H1 (cell line): ENCODE results near the gene ADK. TPM values are rescaled to one million over a fixed set of nuclear protein-coding genes. Genes with fewer than 3 reads are reported as not detected.

Experiments
- CTCF ChIA-PET: fragments of 300-600 bp; sonication (Branson Sonifier 250); formaldehyde crosslinking; loops from one replicate; lab custom pipeline; 2021; ENCODE audit not compliant: partially characterized antibody; lab: Charles Lee
- POLR2A ChIA-PET: fragments of 300-600 bp; sonication (Branson Sonifier 250); formaldehyde crosslinking; loops from one replicate; lab custom pipeline; 2021; ENCODE audit warnings: inconsistent platforms; ENCODE audit not compliant: partially characterized antibody; lab: Charles Lee
- DNase-seq, 2 experiments: peaks; one replicate each; pipeline versions ENCODE4 v3.0.0 to v3.0.0-alpha.2; 2010 to 2022; ENCODE audit warnings: low spot score in 2 of 2, low read depth in 1 of 2, mixed read lengths in 1 of 2
- FAIRE-seq: peaks from 2 replicates; lab custom pipeline; 2011; peaks lifted over from hg19 to GRCh38; lab: Jason Lieb, UNC
- H2AFZ ChIP-seq: 2 replicates; pipeline ENCODE4 v1.8.1; 2012; ENCODE audit warnings: low read length, inconsistent platforms
- H2AK5ac ChIP-seq: 2 replicates; pipeline ENCODE4 v1.6.1; 2013; ENCODE audit warnings: low read depth, low read length
- H2BK120ac ChIP-seq: replicated peaks from 2 replicates; pipeline ENCODE3; 2013; ENCODE audit warnings: low read depth, low read length, inconsistent platforms
- H2BK12ac ChIP-seq: 2 replicates; pipeline ENCODE4 v1.6.1; 2013; ENCODE audit warnings: low read depth, low read length
- H2BK15ac ChIP-seq: 2 replicates; pipeline ENCODE4 v1.6.1; 2013; ENCODE audit warnings: low read length
- H2BK20ac ChIP-seq: 2 replicates; pipeline ENCODE4 v1.6.1; 2013; ENCODE audit warnings: low read length
- H2BK5ac ChIP-seq: 2 replicates; pipeline ENCODE4 v1.6.1; 2013; ENCODE audit warnings: low read depth, low read length
- H3K14ac ChIP-seq: 2 replicates; pipeline ENCODE4 v1.6.1; 2013; ENCODE audit warnings: inconsistent platforms; ENCODE audit not compliant: insufficient read length
- H3K18ac ChIP-seq: 2 replicates; pipeline ENCODE4 v1.6.1; 2013; ENCODE audit warnings: low read length; ENCODE audit errors: extremely low read depth
- H3K23ac ChIP-seq: 2 replicates; pipeline ENCODE4 v1.6.1; 2013; ENCODE audit warnings: inconsistent platforms; ENCODE audit not compliant: insufficient read length
- H3K23me2 ChIP-seq: 2 replicates; pipeline ENCODE4 v1.6.1; 2013; ENCODE audit warnings: low read depth, low read length
- H3K27ac ChIP-seq: 2 replicates; pipeline ENCODE4 v1.6.1; 2011; ENCODE audit warnings: low read depth, low read length, inconsistent platforms
- H3K27me3 ChIP-seq, 4 experiments: replicated peaks in 1 of 4; 1 replicate in 1 of 4; 2 replicates in 3 of 4; pipeline versions ENCODE4 v1.6.1 to v1.8.1; 2011 to 2013; ENCODE audit warnings: low read length in 3 of 4, mild to moderate bottlenecking in 3 of 4, inconsistent platforms in 2 of 4, mixed read lengths in 2 of 4, moderate library complexity in 1 of 4; ENCODE audit not compliant: control insufficient read depth in 3 of 4, insufficient read depth in 3 of 4; ENCODE audit errors: extremely low read depth in 1 of 4
- H3K36me3 ChIP-seq, 4 experiments: 2 replicates each; pipeline versions ENCODE4 v1.6.1 to v1.8.1; 2011 to 2013; ENCODE audit warnings: mild to moderate bottlenecking in 4 of 4, low read length in 3 of 4, moderate library complexity in 2 of 4, control low read depth in 1 of 4, inconsistent platforms in 1 of 4; ENCODE audit not compliant: insufficient read depth in 4 of 4, control insufficient read depth in 2 of 4
- H3K4ac ChIP-seq: replicated peaks from 2 replicates; pipeline ENCODE3; 2013; ENCODE audit warnings: low read length, low read depth, mixed read lengths, inconsistent platforms; ENCODE audit not compliant: insufficient read length
- H3K4me1 ChIP-seq, 4 experiments: replicated peaks in 1 of 4; 1 replicate in 1 of 4; 2 replicates in 3 of 4; pipeline versions ENCODE4 v1.6.1 to v1.8.1; 2011 to 2013; ENCODE audit warnings: low read length in 3 of 4, inconsistent platforms in 2 of 4, mixed read lengths in 1 of 4; ENCODE audit not compliant: insufficient read depth in 4 of 4, control insufficient read depth in 3 of 4
- H3K4me2 ChIP-seq, 2 experiments: 2 replicates each; pipeline versions ENCODE4 v1.6.1 to v1.8.1; 2011 to 2013; ENCODE audit warnings: low read depth in 2 of 2, low read length in 2 of 2, control low read depth in 1 of 2, inconsistent platforms in 1 of 2, mild to moderate bottlenecking in 1 of 2; ENCODE audit not compliant: insufficient read depth in 1 of 2
- H3K4me3 ChIP-seq, 4 experiments: fragments of 200-600, 300-600 bp in 1 of 4; sonication (generic), shearing (Covaris generic), sonication (Bioruptor Twin) in 1 of 4; 2 replicates each; pipeline versions ENCODE4 v1.5.1 to v1.8.1; 2011 to 2016; ENCODE audit warnings: low read length in 4 of 4, low read depth in 3 of 4, control low read depth in 2 of 4, inconsistent platforms in 2 of 4, mild to moderate bottlenecking in 2 of 4, mixed read lengths in 1 of 4, moderate library complexity in 1 of 4; ENCODE audit not compliant: insufficient read depth in 2 of 4; ENCODE audit errors: extremely low read depth in 1 of 4
- H3K56ac ChIP-seq: replicated peaks from 2 replicates; pipeline ENCODE3; 2013; ENCODE audit warnings: low read depth, mild to moderate bottlenecking, mixed read lengths, low read length, inconsistent platforms; ENCODE audit not compliant: insufficient read length
- H3K79me1 ChIP-seq: 2 replicates; pipeline ENCODE4 v1.6.1; 2013; ENCODE audit warnings: low read depth, low read length, control low read depth
- H3K79me2 ChIP-seq, 2 experiments: 2 replicates each; pipeline versions ENCODE4 v1.6.1 to v1.8.1; 2012 to 2013; ENCODE audit warnings: low read length in 2 of 2, mild to moderate bottlenecking in 2 of 2, inconsistent platforms in 1 of 2; ENCODE audit not compliant: insufficient read depth in 2 of 2, control insufficient read depth in 1 of 2
- H3K9ac ChIP-seq, 4 experiments: replicated peaks in 1 of 4; 1 replicate in 1 of 4; 2 replicates in 3 of 4; pipeline versions ENCODE4 v1.6.1 to v1.8.1; 2011 to 2013; ENCODE audit warnings: low read depth in 3 of 4, low read length in 3 of 4, control low read depth in 2 of 4, mild to moderate bottlenecking in 2 of 4, moderate library complexity in 2 of 4, inconsistent platforms in 1 of 4; ENCODE audit errors: extremely low read depth in 1 of 4
- H3K9me3 ChIP-seq, 2 experiments: 2 replicates each; pipeline versions ENCODE4 v1.6.1 to v1.8.1; 2012 to 2013; ENCODE audit warnings: mild to moderate bottlenecking in 2 of 2, moderate library complexity in 2 of 2, control low read depth in 1 of 2, inconsistent platforms in 1 of 2, low read depth in 1 of 2, low read length in 1 of 2, mixed read lengths in 1 of 2; ENCODE audit not compliant: insufficient read depth in 2 of 2
- H4K20me1 ChIP-seq, 2 experiments: replicated peaks in 1 of 2; 2 replicates each; pipeline versions ENCODE3 to v1.8.1; 2011 to 2013; ENCODE audit warnings: inconsistent platforms in 2 of 2, low read length in 2 of 2, mild to moderate bottlenecking in 1 of 2; ENCODE audit not compliant: insufficient read depth in 2 of 2, control insufficient read depth in 1 of 2
- H4K5ac ChIP-seq: 2 replicates; pipeline ENCODE4 v1.6.1; 2013; ENCODE audit warnings: low read length, low read depth, mixed read lengths, inconsistent platforms; ENCODE audit not compliant: insufficient read length
- H4K8ac ChIP-seq: 2 replicates; pipeline ENCODE4 v1.8.0; 2013; ENCODE audit warnings: mild to moderate bottlenecking, moderate library complexity, low read length, inconsistent platforms; ENCODE audit not compliant: insufficient read depth; ENCODE audit errors: extremely low read depth
- H4K91ac ChIP-seq: replicated peaks from 2 replicates; pipeline ENCODE3; 2013; ENCODE audit warnings: low read length, mixed read lengths, inconsistent platforms; ENCODE audit not compliant: insufficient read length
- CBX8 ChIP-seq: fragments of 300-800, 300-1000 bp; sonication (generic); IDR thresholded peaks from 2 replicates; pipeline ENCODE4 v1.7.1; 2016; ENCODE audit warnings: low read depth, low read length, borderline replicate concordance
- HDAC2 ChIP-seq, 2 experiments: fragments of 300-600 bp in 1 of 2; sonication (generic) in 1 of 2; IDR thresholded peaks; 2 replicates each; pipeline ENCODE4 v1.6.1; 2011 to 2012; ENCODE audit warnings: low read depth in 2 of 2, low read length in 2 of 2, mild to moderate bottlenecking in 2 of 2, moderate library complexity in 2 of 2, borderline replicate concordance in 1 of 2, inconsistent platforms in 1 of 2
- RNF2 ChIP-seq: fragments of 200-900, 300-1000 bp; sonication (generic); IDR thresholded peaks from 2 replicates; pipeline ENCODE4 v1.7.1; 2016; ENCODE audit warnings: borderline replicate concordance, low read depth, mild to moderate bottlenecking, antibody characterized with exemption, low read length; ENCODE audit not compliant: poor library complexity, severe bottlenecking; ENCODE audit errors: missing control alignments
- SAP30 ChIP-seq: fragments of 300-600 bp; sonication (generic); IDR thresholded peaks from 2 replicates; pipeline ENCODE4 v1.7.1; 2012; ENCODE audit warnings: low read length, moderate library complexity, mild to moderate bottlenecking, inconsistent platforms; ENCODE audit not compliant: insufficient read depth, insufficient replicate concordance
- WGBS, 2 experiments: shearing (Covaris generic) in 1 of 2; methylation state at CpG; one replicate each; pipeline versions ENCODE4 v1.1.6 to v1.1.7; 2013 to 2015; ENCODE audit warnings: low lambda C conversion rate in 2 of 2, mixed read lengths in 2 of 2, inconsistent platforms in 1 of 2, low coverage in 1 of 2, missing lambda C conversion rate in 1 of 2; ENCODE audit not compliant: insufficient replicate concordance in 2 of 2, insufficient coverage in 1 of 2, insufficient read length in 1 of 2; ENCODE audit errors: extremely low coverage in 1 of 2, missing lambda C conversion rate in 1 of 2; 5-methylcytosine and 5-hydroxymethylcytosine counted together
- polyA plus RNA-seq, 7 experiments: library from polyadenylated mRNA; depleted of rRNA in 3 of 7; stranded (reverse) in 5 of 7; unstranded in 2 of 7; fragments of >200 nt in 5 of 7; fragments of 200-250 nt in 2 of 7; gene quantifications; 1 replicate in 5 of 7; 2 replicates in 1 of 7; 4 replicates in 1 of 7; pipeline versions ENCODE4 v1.2.1 to v1.2.3, GENCODE V29; 2011 to 2013; ENCODE audit warnings: missing spikeins in 2 of 7, mixed read lengths in 2 of 7
- total RNA-seq: library from RNA; stranded (reverse); fragmentation: NEBNext Ultra II Directional; extraction: Animal tissue kit (Norgen Biotek cat#: 25700); gene quantifications from 2 replicates; pipeline ENCODE4 v1.2.1, GENCODE V29; 2021

Gene ADK
- total and polyA plus RNA-seq, 2 of the 8 experiments (the other 6 are each of a cell fraction or from before 2014, with no cell fraction given): 12.3 to 42.4 TPM

DNA sequence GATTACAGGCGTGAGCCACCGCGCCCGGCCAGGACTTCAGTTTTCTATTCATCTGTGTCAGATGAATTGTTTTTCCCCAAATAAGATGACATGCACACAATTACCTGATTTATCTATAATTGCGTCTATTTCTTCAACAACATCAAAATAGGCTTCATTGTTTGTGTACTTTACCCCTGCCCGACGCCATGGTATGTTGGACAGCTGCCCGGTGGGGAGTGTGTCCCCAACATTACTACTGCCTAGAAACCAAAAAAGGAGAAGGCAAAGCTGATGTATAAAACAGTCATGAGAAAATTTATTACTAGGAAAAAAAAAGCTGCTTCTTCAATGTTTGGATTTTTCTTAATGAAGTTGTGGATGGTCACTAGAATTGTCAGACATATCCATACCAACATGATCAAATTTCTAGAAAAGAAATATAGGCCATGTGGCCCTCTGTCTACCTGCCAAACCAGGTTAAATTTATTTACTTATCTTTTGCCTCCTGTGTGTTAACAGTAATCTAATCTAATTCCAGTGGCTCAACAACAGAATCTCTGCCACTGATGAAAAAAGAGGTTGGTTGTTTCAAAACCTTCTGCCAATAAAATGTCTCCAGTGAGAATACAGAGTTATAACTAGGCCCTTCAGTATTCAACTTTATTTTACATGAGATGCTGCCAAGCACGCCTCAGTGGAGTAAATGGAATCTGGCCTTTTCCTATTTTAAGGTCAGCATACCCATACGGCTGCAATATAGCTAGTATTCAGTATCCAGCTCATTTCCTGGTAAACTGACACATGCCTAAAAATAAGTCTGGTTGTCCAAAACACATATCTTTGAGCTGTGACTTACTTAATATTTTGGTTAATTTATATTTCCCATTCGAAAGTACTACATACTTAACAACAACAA lies 16.8 kb upstream of the ADK start:
- H3K27ac ChIP-seq: no peak overlapping the region
- no peak overlapping the region for H4K5ac ChIP-seq
- H3K14ac ChIP-seq: no peak overlapping the region
- no peaks in the 10 kb centered on the region for H3K27me3 ChIP-seq
- H3K4me3 ChIP-seq: no peak overlapping the region
- no peaks in the 10 kb centered on the region for H3K79me2 ChIP-seq
- H3K23ac ChIP-seq: no peak overlapping the region
- no peak overlapping the region for H2AK5ac ChIP-seq
- H3K23me2 ChIP-seq: no peaks in the 10 kb centered on the region
- H3K9me3 ChIP-seq: no peaks in the 10 kb centered on the region
- TF ChIP-seq RNF2 (no peak), HDAC2 (IDR thresholded peaks at IDR 0.05; ENCODE audit: borderline replicate concordance in 1 of 2, low read depth in 2 of 2, low read length in 2 of 2) (no peak), CBX8 (no peak), SAP30 (no peak)
- no peak overlapping the region for H4K8ac ChIP-seq
- no peak overlapping the region for H2BK120ac ChIP-seq
- H3K36me3 ChIP-seq: peaks cover 0 to 49% (median 25%) of the 10 kb centered on the region in 4 experiments; a peak in 7 of 8 replicates
- no peak overlapping the region for H2AFZ ChIP-seq
- no peak for FAIRE-seq
- H2BK15ac ChIP-seq: no peak overlapping the region
- H2BK5ac ChIP-seq: no peak overlapping the region
- ChIA-PET POLR2A (interaction anchor here (0.6 to 1.7 kb wide), 3 partner anchors 14 to 101 kb away, joined by 3 to 6 read pairs (median 4); partner anchors contain the start of genes ADK and AP3M1), CTCF (interaction anchor here (0.6 to 1.8 kb wide), 3 partner anchors 20 to 35 kb away, joined by 3 read pairs; no protein-coding TSS in a partner anchor)
- no peak overlapping the region for H3K4ac ChIP-seq
- H2BK20ac ChIP-seq: no peak overlapping the region
- no peak overlapping the region for H3K9ac ChIP-seq
- H3K18ac ChIP-seq: no peak overlapping the region
- no peak for DNase-seq
- H4K20me1 ChIP-seq: no peaks in the 10 kb centered on the region
- no peaks in the 10 kb centered on the region for H3K79me1 ChIP-seq
- H3K4me1 ChIP-seq: no peaks in the 10 kb centered on the region
- no peak overlapping the region for H2BK12ac ChIP-seq
- no peak overlapping the region for H4K91ac ChIP-seq
- 96% methylated on average over 11 of the region's 11 CpGs; no CpG with 5 or more reads in 1 of the 2 experiments for WGBS, 2 experiments
- H3K4me2 ChIP-seq: no peak overlapping the region
- H3K56ac ChIP-seq: no peak overlapping the region
